ENCODE results near the gene C16orf89.

The C16orf89 gene

DNA sequence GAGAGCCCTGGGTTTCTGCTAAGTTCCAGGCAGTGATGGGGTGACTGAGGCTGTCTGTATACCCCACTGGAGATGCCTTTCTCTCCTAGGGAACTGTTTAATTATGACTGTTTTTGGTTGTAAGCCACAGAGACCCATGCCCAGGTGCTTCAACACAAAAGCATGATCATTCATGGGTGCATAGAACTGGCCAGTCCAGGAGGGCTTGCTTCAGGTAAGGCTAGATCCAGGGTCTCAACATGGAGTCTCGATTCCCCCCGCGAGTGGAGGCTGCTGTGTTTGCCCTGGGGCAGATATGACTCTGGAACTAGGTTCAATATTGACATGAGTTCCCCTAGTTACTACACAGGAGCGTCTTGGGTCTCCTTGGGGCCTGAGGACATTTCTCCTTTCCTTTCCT, 49.9 kb downstream of the C16orf89 start:
- DNase-seq (ENCODE audit: low read depth in 1 of 2, low spot score in 1 of 2) = no peak
- TF ChIP-seq GABPA (IDR thresholded peaks at IDR 0.05; ENCODE audit: low read depth) (no peak), SPI1 (IDR thresholded peaks at IDR 0.05; ENCODE audit: borderline replicate concordance, low read depth) (no peak), POLR2AphosphoS5 (IDR thresholded peaks at IDR 0.05; ENCODE audit: low read depth) (no peak)
- TF ChIP-seq, protein P1, sequence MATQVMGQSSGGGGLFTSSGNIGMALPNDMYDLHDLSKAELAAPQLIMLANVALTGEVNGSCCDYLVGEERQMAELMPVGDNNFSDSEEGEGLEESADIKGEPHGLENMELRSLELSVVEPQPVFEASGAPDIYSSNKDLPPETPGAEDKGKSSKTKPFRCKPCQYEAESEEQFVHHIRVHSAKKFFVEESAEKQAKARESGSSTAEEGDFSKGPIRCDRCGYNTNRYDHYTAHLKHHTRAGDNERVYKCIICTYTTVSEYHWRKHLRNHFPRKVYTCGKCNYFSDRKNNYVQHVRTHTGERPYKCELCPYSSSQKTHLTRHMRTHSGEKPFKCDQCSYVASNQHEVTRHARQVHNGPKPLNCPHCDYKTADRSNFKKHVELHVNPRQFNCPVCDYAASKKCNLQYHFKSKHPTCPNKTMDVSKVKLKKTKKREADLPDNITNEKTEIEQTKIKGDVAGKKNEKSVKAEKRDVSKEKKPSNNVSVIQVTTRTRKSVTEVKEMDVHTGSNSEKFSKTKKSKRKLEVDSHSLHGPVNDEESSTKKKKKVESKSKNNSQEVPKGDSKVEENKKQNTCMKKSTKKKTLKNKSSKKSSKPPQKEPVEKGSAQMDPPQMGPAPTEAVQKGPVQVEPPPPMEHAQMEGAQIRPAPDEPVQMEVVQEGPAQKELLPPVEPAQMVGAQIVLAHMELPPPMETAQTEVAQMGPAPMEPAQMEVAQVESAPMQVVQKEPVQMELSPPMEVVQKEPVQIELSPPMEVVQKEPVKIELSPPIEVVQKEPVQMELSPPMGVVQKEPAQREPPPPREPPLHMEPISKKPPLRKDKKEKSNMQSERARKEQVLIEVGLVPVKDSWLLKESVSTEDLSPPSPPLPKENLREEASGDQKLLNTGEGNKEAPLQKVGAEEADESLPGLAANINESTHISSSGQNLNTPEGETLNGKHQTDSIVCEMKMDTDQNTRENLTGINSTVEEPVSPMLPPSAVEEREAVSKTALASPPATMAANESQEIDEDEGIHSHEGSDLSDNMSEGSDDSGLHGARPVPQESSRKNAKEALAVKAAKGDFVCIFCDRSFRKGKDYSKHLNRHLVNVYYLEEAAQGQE (IDR thresholded peaks at IDR 0.05; ENCODE audit: insufficient replicate concordance, low read depth) = no peak
- TF ChIP-seq, protein P2, sequence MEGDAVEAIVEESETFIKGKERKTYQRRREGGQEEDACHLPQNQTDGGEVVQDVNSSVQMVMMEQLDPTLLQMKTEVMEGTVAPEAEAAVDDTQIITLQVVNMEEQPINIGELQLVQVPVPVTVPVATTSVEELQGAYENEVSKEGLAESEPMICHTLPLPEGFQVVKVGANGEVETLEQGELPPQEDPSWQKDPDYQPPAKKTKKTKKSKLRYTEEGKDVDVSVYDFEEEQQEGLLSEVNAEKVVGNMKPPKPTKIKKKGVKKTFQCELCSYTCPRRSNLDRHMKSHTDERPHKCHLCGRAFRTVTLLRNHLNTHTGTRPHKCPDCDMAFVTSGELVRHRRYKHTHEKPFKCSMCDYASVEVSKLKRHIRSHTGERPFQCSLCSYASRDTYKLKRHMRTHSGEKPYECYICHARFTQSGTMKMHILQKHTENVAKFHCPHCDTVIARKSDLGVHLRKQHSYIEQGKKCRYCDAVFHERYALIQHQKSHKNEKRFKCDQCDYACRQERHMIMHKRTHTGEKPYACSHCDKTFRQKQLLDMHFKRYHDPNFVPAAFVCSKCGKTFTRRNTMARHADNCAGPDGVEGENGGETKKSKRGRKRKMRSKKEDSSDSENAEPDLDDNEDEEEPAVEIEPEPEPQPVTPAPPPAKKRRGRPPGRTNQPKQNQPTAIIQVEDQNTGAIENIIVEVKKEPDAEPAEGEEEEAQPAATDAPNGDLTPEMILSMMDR (IDR thresholded peaks at IDR 0.05; ENCODE audit: insufficient read depth, low read length) = no peak
- Histone ChIP-seq H3K4me3 (replicated peaks; ENCODE audit: insufficient read depth, low read length) (no peak overlapping the region), H3K27ac (replicated peaks) (no peak overlapping the region), H3K27me3 (ENCODE audit: insufficient read depth, poor library complexity, severe bottlenecking) (no peaks in the 10 kb centered on the region)

DNA sequence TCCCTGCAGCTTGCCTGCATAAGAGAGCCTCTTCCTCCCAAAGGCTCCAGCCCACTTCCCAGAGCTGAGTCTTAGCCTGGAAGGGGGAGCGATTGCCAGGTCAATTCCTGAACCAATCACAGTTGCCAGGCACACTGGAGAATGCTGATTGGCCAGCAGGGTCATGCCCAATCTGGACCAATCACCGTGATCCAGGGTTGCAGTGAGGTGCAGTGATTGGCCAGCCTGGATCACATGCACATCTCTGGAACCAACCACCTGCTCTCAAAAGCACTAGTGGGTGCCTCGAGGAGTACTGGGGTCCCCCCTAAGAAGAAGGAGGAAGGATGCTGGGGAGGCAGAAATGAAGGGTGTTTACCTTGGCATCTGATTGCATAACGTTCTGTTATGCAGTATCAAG, 50.4 kb downstream of the C16orf89 start:
- TF ChIP-seq, protein P2 (IDR thresholded peaks at IDR 0.05; ENCODE audit: insufficient read depth, low read length) = no peak
- TF ChIP-seq SPI1 (IDR thresholded peaks at IDR 0.05; ENCODE audit: borderline replicate concordance, low read depth) (no peak), GABPA (IDR thresholded peaks at IDR 0.05; ENCODE audit: low read depth) (no peak), POLR2AphosphoS5 (IDR thresholded peaks at IDR 0.05; ENCODE audit: low read depth) (no peak)
- TF ChIP-seq, protein P1 (IDR thresholded peaks at IDR 0.05; ENCODE audit: insufficient replicate concordance, low read depth) = no peak
- no peaks in the 10 kb centered on the region for H3K27me3 ChIP-seq (ENCODE audit: insufficient read depth, poor library complexity, severe bottlenecking)
- H3K4me3 ChIP-seq (replicated peaks; ENCODE audit: insufficient read depth, low read length) = no peak overlapping the region
- no peak overlapping the region for H3K27ac ChIP-seq (replicated peaks)
- no peak for DNase-seq (ENCODE audit: low read depth in 1 of 2, low spot score in 1 of 2)

DNA sequence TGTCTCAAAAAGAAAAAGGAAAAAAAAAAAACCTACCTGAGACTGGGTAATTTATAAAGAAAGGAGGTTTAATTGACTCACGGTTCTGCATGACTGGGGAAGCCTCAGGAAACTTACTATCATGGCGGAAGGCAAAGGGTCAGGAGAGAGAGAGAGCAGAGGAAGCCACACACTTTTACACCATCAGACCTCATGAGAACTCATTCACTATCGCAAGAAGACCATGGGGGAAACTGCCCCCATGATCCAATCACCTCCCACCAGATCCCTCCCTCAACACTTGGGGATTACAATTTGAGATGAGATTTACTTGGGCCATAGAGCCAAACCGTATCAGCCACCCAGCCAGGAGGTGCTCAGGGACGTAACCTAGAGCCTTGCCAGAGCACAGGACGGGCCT, 52.9 kb downstream of the C16orf89 start:
- Histone ChIP-seq H3K4me3 (replicated peaks; ENCODE audit: insufficient read depth, low read length) (no peak overlapping the region), H3K27me3 (ENCODE audit: insufficient read depth, poor library complexity, severe bottlenecking) (no peaks in the 10 kb centered on the region), H3K27ac (replicated peaks) (no peak overlapping the region)
- TF ChIP-seq, protein P2 (IDR thresholded peaks at IDR 0.05; ENCODE audit: insufficient read depth, low read length) = no peak
- TF ChIP-seq POLR2AphosphoS5 (IDR thresholded peaks at IDR 0.05; ENCODE audit: low read depth) (no peak), SPI1 (IDR thresholded peaks at IDR 0.05; ENCODE audit: borderline replicate concordance, low read depth) (no peak), GABPA (IDR thresholded peaks at IDR 0.05; ENCODE audit: low read depth) (no peak)
- TF ChIP-seq, protein P1 (IDR thresholded peaks at IDR 0.05; ENCODE audit: insufficient replicate concordance, low read depth) = no peak
- DNase-seq (ENCODE audit: low read depth in 1 of 2, low spot score in 1 of 2) = no peak
